IMR-90 (cell line): ENCODE measurements around the gene EMILIN2. TPM values are rescaled to one million over a fixed set of nuclear protein-coding genes. Genes with fewer than 3 reads are reported as not detected.
"Not testable (repeated sequence)": the region's sequence is repeated elsewhere in the genome, so short reads cannot be mapped to it uniquely, and the experiment has no call there.

ENCODE experiments used
- ATAC-seq: fragments of 200-7000 bp; cut with Tn5 transposase; 2 replicates; pipeline ENCODE4 v1.9.1; 2020; ENCODE audit warnings: low read depth, mild to moderate bottlenecking, moderate library complexity
- BruUV-seq: library from RNA; stranded (reverse); fragments of 400-500 nt; replicated peaks from 2 replicates; lab custom pipeline; 2021; lab: Mats Ljungman, UMichigan
- CTCF ChIA-PET: fragments of 300-600 bp; formaldehyde crosslinking; extraction: SDS; loops from one replicate; lab custom pipeline; 2021; ENCODE audit warnings: antibody characterized with exemption; lab: Yijun Ruan, JAX
- POLR2A ChIA-PET: fragments of 300-600 bp; sonication (Branson Sonifier 250); formaldehyde crosslinking; loops from one replicate; lab custom pipeline; 2022; ENCODE audit warnings: antibody characterized with exemption; ENCODE audit not compliant: unreplicated experiment; lab: Charles Lee
- DNase-seq: peaks from one replicate; pipeline ENCODE4 v3.0.0; 2013
- H2AFZ ChIP-seq: replicated peaks from 2 replicates; pipeline ENCODE3; 2013; ENCODE audit warnings: low read length, mild to moderate bottlenecking; ENCODE audit not compliant: poor library complexity
- H2AK5ac ChIP-seq: 2 replicates; pipeline ENCODE4 v1.6.1; 2013; ENCODE audit warnings: low read depth, low read length, inconsistent platforms
- H2AK9ac ChIP-seq: replicated peaks from 2 replicates; pipeline ENCODE3; 2013; ENCODE audit warnings: mild to moderate bottlenecking, low read depth, low read length, moderate library complexity; ENCODE audit not compliant: poor library complexity
- H2BK120ac ChIP-seq: 2 replicates; pipeline ENCODE4 v1.6.1; 2013; ENCODE audit warnings: low read depth, low read length, inconsistent platforms
- H2BK15ac ChIP-seq: 3 replicates; pipeline ENCODE4 v1.6.1; 2013; ENCODE audit warnings: low read depth, low read length, inconsistent platforms
- H2BK20ac ChIP-seq: 2 replicates; pipeline ENCODE4 v1.6.1; 2013; ENCODE audit warnings: low read depth, mild to moderate bottlenecking, inconsistent platforms, low read length, moderate library complexity
- H2BK5ac ChIP-seq: 2 replicates; pipeline ENCODE4 v1.6.1; 2013; ENCODE audit warnings: mild to moderate bottlenecking, low read depth, low read length, inconsistent platforms; ENCODE audit not compliant: poor library complexity, severe bottlenecking
- H3K14ac ChIP-seq: replicated peaks from 2 replicates; pipeline ENCODE4 v1.6.1; 2013; ENCODE audit warnings: low read depth, low read length, inconsistent platforms
- H3K18ac ChIP-seq: 2 replicates; pipeline ENCODE4 v1.6.1; 2013; ENCODE audit warnings: low read depth, low read length, control low read depth
- H3K23ac ChIP-seq: 2 replicates; pipeline ENCODE4 v1.6.1; 2013; ENCODE audit warnings: low read depth, low read length, inconsistent platforms
- H3K27ac ChIP-seq: 2 replicates; pipeline ENCODE4 v1.5.1; 2013; ENCODE audit warnings: mild to moderate bottlenecking, control low read depth, low read length; ENCODE audit not compliant: insufficient read depth
- H3K27me3 ChIP-seq: 2 replicates; pipeline ENCODE4 v1.6.1; 2013; ENCODE audit warnings: low read length; ENCODE audit not compliant: control insufficient read depth, insufficient read depth
- H3K36me3 ChIP-seq: 2 replicates; pipeline ENCODE4 v1.6.1; 2013; ENCODE audit warnings: low read length, mixed read lengths; ENCODE audit not compliant: control insufficient read depth, insufficient read depth
- H3K4ac ChIP-seq: 2 replicates; pipeline ENCODE4 v1.6.1; 2013; ENCODE audit warnings: low read depth, low read length, inconsistent platforms
- H3K4me1 ChIP-seq: 2 replicates; pipeline ENCODE4 v1.6.1; 2013; ENCODE audit warnings: low read length, mixed read lengths; ENCODE audit not compliant: control insufficient read depth, insufficient read depth
- H3K4me2 ChIP-seq: 2 replicates; pipeline ENCODE4 v1.6.1; 2013; ENCODE audit warnings: low read depth, mild to moderate bottlenecking, control low read depth, low read length, moderate library complexity
- H3K4me3 ChIP-seq: 2 replicates; pipeline ENCODE4 v1.5.1; 2013; ENCODE audit warnings: low read depth, mild to moderate bottlenecking, control low read depth, low read length, moderate library complexity; ENCODE audit not compliant: insufficient read depth
- H3K56ac ChIP-seq: 2 replicates; pipeline ENCODE4 v1.6.1; 2013; ENCODE audit warnings: low read length, inconsistent platforms; ENCODE audit not compliant: insufficient read depth; ENCODE audit errors: extremely low read depth
- H3K79me1 ChIP-seq, 2 experiments: 2 replicates each; pipeline ENCODE4 v1.6.1; 2013; ENCODE audit warnings: low read length in 2 of 2, inconsistent platforms in 1 of 2, low read depth in 1 of 2
- H3K9ac ChIP-seq: 2 replicates; pipeline ENCODE4 v1.6.1; 2013; ENCODE audit warnings: low read depth, low read length, control low read depth
- H3K9me1 ChIP-seq: 2 replicates; pipeline ENCODE4 v1.6.1; 2013; ENCODE audit warnings: low read length, inconsistent platforms; ENCODE audit not compliant: insufficient read depth
- H3K9me3 ChIP-seq: 2 replicates; pipeline ENCODE4 v1.6.1; 2013; ENCODE audit warnings: low read length; ENCODE audit not compliant: control insufficient read depth, insufficient read depth
- H4K20me1 ChIP-seq: 2 replicates; pipeline ENCODE4 v1.6.1; 2013; ENCODE audit warnings: low read length, inconsistent platforms; ENCODE audit not compliant: insufficient read depth
- H4K5ac ChIP-seq: 2 replicates; pipeline ENCODE4 v1.6.1; 2013; ENCODE audit warnings: mild to moderate bottlenecking, low read depth, low read length, control low read depth
- H4K8ac ChIP-seq, 2 experiments: 2 replicates each; pipeline ENCODE4 v1.6.1; 2013; ENCODE audit warnings: low read depth in 2 of 2, low read length in 2 of 2, control low read depth in 1 of 2, inconsistent platforms in 1 of 2
- H4K91ac ChIP-seq: 2 replicates; pipeline ENCODE4 v1.6.1; 2013; ENCODE audit warnings: low read depth, low read length, inconsistent platforms; ENCODE audit not compliant: insufficient read depth
- CEBPB ChIP-seq: IDR thresholded peaks from 2 replicates; pipeline ENCODE4 v1.6.1; 2012; ENCODE audit warnings: low read depth, low read length, improper control_type of control experiment
- MXI1 ChIP-seq: IDR thresholded peaks from 2 replicates; pipeline ENCODE4 v1.6.1; 2012; ENCODE audit warnings: low read depth, mild to moderate bottlenecking, low read length, moderate library complexity, borderline replicate concordance
- WGBS, 2 experiments: methylation state at CpG; one replicate each; pipeline versions ENCODE4 v1.1.5 to v1.1.7; 2013; ENCODE audit warnings: missing lambda C conversion rate in 2 of 2; ENCODE audit not compliant: insufficient read length in 1 of 2; ENCODE audit errors: extremely low coverage in 2 of 2; 5-methylcytosine and 5-hydroxymethylcytosine counted together
- dilution Hi-C: fragments of 300-500 bp; cut with HindIII; formaldehyde crosslinking; loops from one replicate; pipeline ENCODE4 v1.14.3; 2018; ENCODE audit warnings: low sequenced_read_pairs; ENCODE audit not compliant: unreplicated experiment
- in situ Hi-C: fragments of 300-500 bp; cut with MboI; formaldehyde crosslinking; loops from 3 replicates; pipeline ENCODE4 v1.14.3; 2019; ENCODE audit warnings: low sequenced_read_pairs, inconsistent platforms, mixed read lengths
- intact Hi-C: fragments of 100-400 bp; cut with micrococcal nuclease; formaldehyde crosslinking; loops from 2 replicates; pipeline ENCODE4 v1.10.0; 2022
- polyA plus RNA-seq, 3 experiments: library from polyadenylated mRNA; depleted of rRNA; stranded (reverse); fragments of >200 nt; gene quantifications; 2 replicates each; pipeline ENCODE4 v1.2.3, GENCODE V29; 2012; ENCODE audit warnings: low replicate concordance in 1 of 3
- total RNA-seq: library from RNA; depleted of rRNA; stranded (reverse); fragments of >200 nt; gene quantifications from 2 replicates; pipeline ENCODE4 v1.2.3, GENCODE V29; 2012

The EMILIN2 gene
- total and polyA plus RNA-seq, 2 of the 4 experiments (the other 2 are of a cell fraction) = under 0.01 to 0.14 TPM

- Histone ChIP-seq H2BK120ac (no peak overlapping the region), H2AK9ac (no peak overlapping the region), H3K79me1 (no peaks in the 10 kb centered on the region), H2AK5ac (no peak overlapping the region), H2AFZ (peak overlapping the region; percentile 74), H2BK5ac (no peak overlapping the region), H3K4ac (no peak overlapping the region), H4K91ac (no peak overlapping the region), H3K27ac (no peak overlapping the region), H3K4me3 (no peak overlapping the region), H3K18ac (no peak overlapping the region), H3K56ac (no peak overlapping the region), H3K27me3 (peaks cover 2% of the 10 kb centered on the region), H3K9me1 (0 out of 2 replicates have a peak, but pooled peaks cover 5% of the 10 kb centered on the region), H3K23ac (no peak overlapping the region), H3K4me2 (no peak overlapping the region; the same call in 1 of the 2 replicates), H3K36me3 (no peaks in the 10 kb centered on the region), H3K9ac (no peak overlapping the region), H2BK15ac (no peak overlapping the region), H3K14ac (no peak overlapping the region), H3K9me3 (no peaks in the 10 kb centered on the region), H3K4me1 (no peaks in the 10 kb centered on the region; the same call in 1 of the 2 replicates), H2BK20ac (no peak overlapping the region), H4K8ac (no peak overlapping the region), H4K5ac (no peak overlapping the region), H4K20me1 (no peaks in the 10 kb centered on the region)
- no TSS peak for BruUV-seq
- 13% methylated on average over 3 of the region's 18 CpGs; no CpG with 5 or more reads in 1 of the 2 experiments for WGBS, 2 experiments
- dilution Hi-C loops = no loop called here
- TF ChIP-seq MXI1 (no peak), CEBPB (peak; percentile 91)
- in situ Hi-C loops = no loop called here
- ATAC-seq = peak; percentile 94
- ChIA-PET POLR2A (no interaction called here), CTCF (no interaction called here)
- intact Hi-C loops = no loop called here
- peak; percentile 43 for DNase-seq
Measured at GRCh38 chr18:2857491-2858131, 10.8 kb downstream of the EMILIN2 start.

GRCh38 chr18:2860397-2860796 lies 13.6 kb downstream of the EMILIN2 start:
- intact Hi-C loops, H3K23ac ChIP-seq, H3K36me3 ChIP-seq, dilution Hi-C loops, H4K20me1 ChIP-seq, DNase-seq, in situ Hi-C loops, H4K5ac ChIP-seq, H3K18ac ChIP-seq, H3K27ac ChIP-seq, H3K9me3 ChIP-seq, H3K4ac ChIP-seq, H3K9me1 ChIP-seq, H4K91ac ChIP-seq, H2BK120ac ChIP-seq, H3K4me2 ChIP-seq, H3K56ac ChIP-seq, POLR2A ChIA-PET, ATAC-seq, H3K4me1 ChIP-seq, H2AK5ac ChIP-seq, CTCF ChIA-PET, H3K79me1 ChIP-seq, H2BK15ac ChIP-seq, H2BK5ac ChIP-seq, H2BK20ac ChIP-seq, BruUV-seq, H2AK9ac ChIP-seq, H3K14ac ChIP-seq, H3K4me3 ChIP-seq, H4K8ac ChIP-seq, H2AFZ ChIP-seq, H3K27me3 ChIP-seq, H3K9ac ChIP-seq: not testable (repeated sequence)
